Stimulated activated CD4-positive, alpha-beta T cell treated with anti-CD3 and anti-CD28 coated beads, TNF-alpha, amount 100 ng/mL, for 1 hour (primary cell): ENCODE data around the gene POU5F1.

Experiments
- DNase-seq, 3 donors: peaks; one replicate each; pipeline ENCODE4 v3.0.0-alpha.2; 2020; ENCODE audit warnings: low read depth in 3 of 3, low spot score in 1 of 3

The POU5F1 gene

DNA sequence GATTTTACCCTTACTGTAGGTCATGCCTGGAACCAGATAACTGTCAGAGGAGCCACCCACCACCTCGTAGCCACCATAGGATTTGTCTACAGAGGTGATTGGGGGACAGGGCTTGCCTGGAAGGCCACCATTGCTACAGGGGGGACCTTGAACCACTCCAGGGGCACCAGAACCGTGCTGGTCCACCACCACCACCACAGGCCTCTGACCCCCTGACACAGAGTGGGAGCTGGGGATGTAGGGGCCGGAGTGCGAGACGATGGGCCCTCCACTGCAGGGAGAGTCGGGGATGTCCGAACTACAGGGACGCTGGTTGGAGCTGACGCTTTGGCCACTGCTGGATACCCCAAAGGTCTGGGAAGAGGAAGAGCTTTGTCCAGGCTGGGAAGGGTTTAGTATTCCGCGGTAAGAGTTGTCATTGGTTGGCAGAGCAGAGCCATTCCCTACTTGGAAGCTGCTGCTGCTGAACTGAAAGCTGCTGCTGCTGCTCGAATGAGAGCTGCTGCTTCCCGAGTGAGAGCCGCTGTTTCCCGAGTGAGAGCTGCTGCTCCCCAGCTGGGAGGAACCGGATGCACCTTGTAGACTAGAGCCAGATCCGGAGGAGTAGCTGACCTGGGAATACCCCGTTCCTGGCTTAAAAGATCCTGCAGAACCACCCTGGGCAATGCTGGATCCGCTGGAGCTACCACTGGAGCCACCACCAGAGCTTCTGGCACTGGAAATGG is 53.7 kb downstream of the POU5F1 start:
- DNase-seq = no peak

DNA sequence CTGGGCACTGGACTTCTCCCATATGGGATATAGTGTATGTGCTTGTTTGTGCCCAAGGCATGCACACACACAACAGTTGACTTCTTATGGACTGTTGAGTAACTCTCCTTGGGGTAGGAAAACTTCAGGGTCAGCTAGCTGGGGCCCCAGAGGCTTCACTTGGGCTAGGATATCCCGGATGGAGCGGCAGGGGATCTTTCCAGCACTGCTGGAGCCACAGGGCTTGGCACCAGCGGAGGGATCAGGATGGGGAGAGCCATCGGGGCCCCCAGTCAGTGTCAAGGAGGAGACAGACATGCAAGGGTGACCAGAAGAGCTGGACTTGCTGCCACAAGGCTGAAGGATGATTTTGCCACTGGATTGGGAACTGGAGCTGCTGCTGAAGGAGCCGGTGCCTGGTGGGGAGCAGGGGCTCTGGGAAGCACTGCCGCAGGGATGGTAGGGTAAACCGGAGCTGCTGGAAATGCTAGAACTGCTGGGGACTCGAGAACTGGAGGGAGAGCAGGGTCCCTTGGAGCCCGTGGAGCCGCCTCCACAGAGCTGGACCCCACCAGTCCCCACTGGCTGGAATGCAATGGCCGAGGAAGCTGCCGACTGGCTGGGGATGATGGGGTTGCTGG is 54.4 kb downstream of the POU5F1 start:
- no peak for DNase-seq

DNA sequence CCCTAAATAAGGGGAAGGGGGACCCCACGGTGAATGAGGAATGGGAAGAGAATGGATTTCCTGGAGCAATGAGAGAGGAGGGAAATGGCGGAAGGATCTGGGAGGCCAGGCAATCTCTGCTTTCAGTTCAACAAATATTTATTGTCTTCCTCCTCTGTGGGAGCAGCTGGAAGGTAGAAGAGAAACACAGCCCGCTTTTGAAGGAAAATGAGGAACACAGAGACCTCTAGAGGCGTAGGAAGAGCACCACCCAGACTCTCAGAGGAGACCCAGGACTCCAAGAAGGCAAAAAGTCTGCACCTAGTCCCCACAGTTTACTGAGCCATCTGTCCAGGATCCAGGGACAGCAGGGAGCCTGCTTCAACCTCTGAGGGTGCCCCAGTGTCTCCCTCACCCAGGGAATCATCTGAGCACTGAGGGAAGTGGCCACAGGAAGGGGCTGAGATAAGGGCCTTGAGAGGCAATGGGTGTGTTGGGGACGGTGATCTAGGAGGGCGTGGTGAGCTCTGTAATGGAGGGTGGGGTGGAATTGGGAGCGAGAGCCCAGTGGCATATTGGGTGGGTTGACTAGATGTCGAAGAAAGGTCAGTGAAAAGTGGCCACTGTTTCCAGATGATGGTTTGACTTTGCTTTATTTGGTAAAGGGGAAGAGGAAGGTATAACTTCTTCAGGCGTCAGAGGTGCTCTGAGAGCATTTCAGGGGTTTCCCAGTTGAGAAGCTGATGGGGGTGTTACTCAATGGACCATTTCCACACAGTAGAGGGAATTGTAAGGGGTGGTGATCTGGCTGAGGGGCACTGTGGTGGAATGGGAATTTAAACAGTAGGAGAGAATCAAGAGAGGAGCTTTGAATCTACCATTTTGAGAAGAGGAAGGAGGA is 55.3 kb downstream of the POU5F1 start:
- no peak for DNase-seq

DNA sequence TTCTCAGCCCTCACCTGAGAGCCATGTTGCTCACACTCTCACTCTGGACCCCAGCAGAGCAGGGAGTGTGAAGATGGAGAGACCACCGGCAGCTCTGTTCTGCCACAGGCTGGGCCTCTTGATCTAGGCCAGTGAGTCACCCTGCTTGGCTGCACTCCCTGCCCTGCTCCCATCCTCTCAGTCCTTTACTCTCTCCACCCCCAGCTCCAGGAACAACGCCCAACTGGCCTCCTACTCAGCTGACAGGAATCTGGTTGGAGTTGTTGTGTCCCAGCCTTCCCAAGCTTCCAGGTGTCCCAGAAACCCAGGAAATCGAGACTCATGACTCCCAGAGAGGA is 56.0 kb downstream of the POU5F1 start, which contains the start of gene PSORS1C1:
Gene PSORS1C1 (plus strand): TSS at position 260 of the 338 bp plus-strand sequence. CDS start 14,833 bp downstream, outside the sequence.
- no peak for DNase-seq
